ENCODE results near the gene SLBP. TPM values are rescaled to one million over a fixed set of nuclear protein-coding genes. Genes with fewer than 3 reads are reported as not detected.

SLBP gene
- total RNA-seq, 2 donors from 2014 or later = 52.1 to 60.7 TPM

DNA sequence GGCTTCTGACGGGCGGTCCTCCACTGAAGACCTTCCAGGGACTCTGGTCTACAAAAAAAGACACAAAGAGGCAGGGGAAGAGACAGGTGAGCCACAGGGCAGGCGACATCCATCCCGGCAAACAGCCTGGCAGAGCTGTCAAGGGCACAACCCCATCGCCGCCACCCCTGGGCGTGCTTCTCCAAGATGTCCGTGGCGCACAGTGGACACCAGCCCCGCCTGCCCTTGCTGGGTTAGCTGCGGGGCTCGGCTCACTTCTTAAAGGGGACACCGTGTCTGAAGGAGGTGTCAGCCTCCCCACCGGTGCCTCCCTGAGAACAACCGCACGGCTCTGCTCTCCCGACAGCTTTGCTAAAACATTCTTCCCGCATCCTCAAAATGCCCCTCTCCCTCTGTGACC, 56.4 kb downstream of the SLBP start:
- 93 to 94% methylated on average over 17 to 18 of the region's 18 CpGs for WGBS, 2 experiments (ENCODE audit: insufficient coverage in 1 of 2, insufficient read length in 1 of 2)

DNA sequence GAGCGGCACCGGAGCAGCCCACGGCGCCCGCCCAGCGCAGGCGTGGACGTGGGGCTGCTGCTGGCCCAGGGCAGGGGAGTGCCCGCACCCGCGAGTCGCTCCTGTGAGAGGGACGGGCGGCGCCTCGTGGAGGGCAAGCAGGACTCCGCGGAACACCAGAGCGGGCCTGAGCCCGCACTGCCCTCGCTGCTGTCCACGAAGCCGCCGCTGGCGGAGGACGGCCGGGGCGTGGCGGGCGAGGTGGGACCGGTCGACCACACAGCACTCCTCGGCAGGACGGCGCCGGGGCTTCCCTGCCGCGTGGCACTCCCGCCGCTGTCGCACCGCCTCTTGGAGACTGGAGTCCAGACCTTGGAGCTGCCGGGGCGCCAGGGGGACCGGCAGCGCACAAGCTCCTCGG, 57.0 kb downstream of the SLBP start:
- H3K9me3 Mint-ChIP-seq = no peaks in the 10 kb centered on the region
- TF ChIP-seq, protein P1, sequence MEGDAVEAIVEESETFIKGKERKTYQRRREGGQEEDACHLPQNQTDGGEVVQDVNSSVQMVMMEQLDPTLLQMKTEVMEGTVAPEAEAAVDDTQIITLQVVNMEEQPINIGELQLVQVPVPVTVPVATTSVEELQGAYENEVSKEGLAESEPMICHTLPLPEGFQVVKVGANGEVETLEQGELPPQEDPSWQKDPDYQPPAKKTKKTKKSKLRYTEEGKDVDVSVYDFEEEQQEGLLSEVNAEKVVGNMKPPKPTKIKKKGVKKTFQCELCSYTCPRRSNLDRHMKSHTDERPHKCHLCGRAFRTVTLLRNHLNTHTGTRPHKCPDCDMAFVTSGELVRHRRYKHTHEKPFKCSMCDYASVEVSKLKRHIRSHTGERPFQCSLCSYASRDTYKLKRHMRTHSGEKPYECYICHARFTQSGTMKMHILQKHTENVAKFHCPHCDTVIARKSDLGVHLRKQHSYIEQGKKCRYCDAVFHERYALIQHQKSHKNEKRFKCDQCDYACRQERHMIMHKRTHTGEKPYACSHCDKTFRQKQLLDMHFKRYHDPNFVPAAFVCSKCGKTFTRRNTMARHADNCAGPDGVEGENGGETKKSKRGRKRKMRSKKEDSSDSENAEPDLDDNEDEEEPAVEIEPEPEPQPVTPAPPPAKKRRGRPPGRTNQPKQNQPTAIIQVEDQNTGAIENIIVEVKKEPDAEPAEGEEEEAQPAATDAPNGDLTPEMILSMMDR (conservative IDR thresholded peaks at IDR 0.05) = no peak
- no peaks in the 10 kb centered on the region for H3K4me1 ChIP-seq (ENCODE audit: control insufficient read depth, insufficient read depth, low read length)
- H3K27me3 Mint-ChIP-seq (ENCODE audit: insufficient read depth) = no peaks in the 10 kb centered on the region
- DNase-seq = no peak
- WGBS, 2 experiments (ENCODE audit: insufficient coverage in 1 of 2, insufficient read length in 1 of 2) = 96% methylated on average over 40 to 47 of the region's 47 CpGs
- H3K27ac Mint-ChIP-seq = no peak overlapping the region
- no peaks in the 10 kb centered on the region for H3K9me3 ChIP-seq (ENCODE audit: control insufficient read depth, low read length)
- H3K4me3 Mint-ChIP-seq = no peak overlapping the region
- no peaks in the 10 kb centered on the region for H3K4me1 Mint-ChIP-seq
- H3K27ac ChIP-seq (ENCODE audit: low read depth, low read length) = no peak overlapping the region
- H3K36me3 Mint-ChIP-seq (ENCODE audit: low read depth) = no peaks in the 10 kb centered on the region
- H3K36me3 ChIP-seq (ENCODE audit: control insufficient read depth, insufficient read depth, low read length) = no peaks in the 10 kb centered on the region
- no peak overlapping the region for H3K4me3 ChIP-seq (ENCODE audit: low read length)
- no peaks in the 10 kb centered on the region for H3K27me3 ChIP-seq (ENCODE audit: control insufficient read depth, insufficient read depth, low read length, poor library complexity, severe bottlenecking)
- no peak overlapping the region for H3K9ac ChIP-seq (ENCODE audit: extremely low read depth, low read length, poor library complexity, severe bottlenecking)

More for the DNA sequence above, 56.4 kb downstream of the SLBP start:
- H3K4me1 ChIP-seq (ENCODE audit: control insufficient read depth, insufficient read depth, low read length) = no peaks in the 10 kb centered on the region
- no peak overlapping the region for H3K27ac ChIP-seq (ENCODE audit: low read depth, low read length)
- Mint-ChIP-seq H3K27ac (peak overlapping the region; percentile 30), H3K9me3 (no peaks in the 10 kb centered on the region), H3K27me3 (ENCODE audit: insufficient read depth) (no peaks in the 10 kb centered on the region), H3K4me1 (no peaks in the 10 kb centered on the region), H3K4me3 (no peak overlapping the region), H3K36me3 (ENCODE audit: low read depth) (no peaks in the 10 kb centered on the region)
- H3K27me3 ChIP-seq (ENCODE audit: control insufficient read depth, insufficient read depth, low read length, poor library complexity, severe bottlenecking) = no peaks in the 10 kb centered on the region
- no peak for DNase-seq
- H3K9ac ChIP-seq (ENCODE audit: extremely low read depth, low read length, poor library complexity, severe bottlenecking) = no peak overlapping the region
- H3K4me3 ChIP-seq (ENCODE audit: low read length) = no peak overlapping the region
- TF ChIP-seq, protein P1 (conservative IDR thresholded peaks at IDR 0.05) = no peak
- H3K9me3 ChIP-seq (ENCODE audit: control insufficient read depth, low read length) = no peaks in the 10 kb centered on the region
- H3K36me3 ChIP-seq (ENCODE audit: control insufficient read depth, insufficient read depth, low read length) = no peaks in the 10 kb centered on the region

DNA sequence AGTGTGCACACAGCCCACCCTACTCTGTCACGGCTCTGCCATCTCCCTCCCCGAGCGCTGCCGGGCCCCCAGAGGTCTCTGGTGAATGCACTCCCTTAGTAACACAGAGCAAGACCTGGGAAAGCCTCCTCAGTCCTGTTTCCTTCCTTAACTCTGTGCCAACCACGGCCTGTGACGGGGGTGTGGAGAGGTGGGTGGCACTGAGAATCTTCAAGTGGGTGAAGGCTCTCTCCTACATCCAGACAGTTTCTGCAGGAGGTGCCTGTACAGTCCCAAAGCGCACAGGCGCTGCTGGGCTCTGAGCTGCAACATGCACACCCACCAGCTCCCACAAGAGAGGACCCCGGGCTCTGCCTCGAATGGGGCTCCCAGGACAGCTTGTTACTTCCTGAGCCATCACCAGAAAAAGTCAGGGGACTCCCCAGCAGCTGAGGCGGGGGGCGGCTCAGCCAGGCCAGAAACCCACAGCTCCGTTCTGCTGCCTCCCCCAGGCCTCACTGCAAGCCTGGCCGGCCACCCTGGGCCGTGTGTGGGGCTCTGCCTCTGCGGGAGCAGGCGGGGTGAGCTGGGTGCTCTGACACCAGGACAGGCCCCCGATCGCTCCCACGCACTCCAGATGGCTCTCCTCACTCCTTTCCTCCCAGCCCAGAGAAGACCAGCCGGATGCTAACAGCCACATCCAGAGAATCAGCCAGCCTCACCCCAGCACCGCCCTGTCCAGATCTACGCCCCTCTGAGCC, 57.7 kb downstream of the SLBP start:
- WGBS, 2 experiments (ENCODE audit: insufficient coverage in 1 of 2, insufficient read length in 1 of 2) = 93% methylated on average over 9 to 23 of the region's 23 CpGs
- Histone ChIP-seq H3K4me3 (ENCODE audit: low read length) (no peak overlapping the region), H3K36me3 (ENCODE audit: control insufficient read depth, insufficient read depth, low read length) (no peaks in the 10 kb centered on the region), H3K9me3 (ENCODE audit: control insufficient read depth, low read length) (no peaks in the 10 kb centered on the region), H3K27ac (ENCODE audit: low read depth, low read length) (no peak overlapping the region), H3K9ac (ENCODE audit: extremely low read depth, low read length, poor library complexity, severe bottlenecking) (no peak overlapping the region), H3K4me1 (ENCODE audit: control insufficient read depth, insufficient read depth, low read length) (no peaks in the 10 kb centered on the region), H3K27me3 (ENCODE audit: control insufficient read depth, insufficient read depth, low read length, poor library complexity, severe bottlenecking) (no peaks in the 10 kb centered on the region)
- no peak for DNase-seq
- H3K9me3 Mint-ChIP-seq = no peaks in the 10 kb centered on the region
- TF ChIP-seq, protein P1 (conservative IDR thresholded peaks at IDR 0.05) = no peak
- peaks cover 1% of the 10 kb centered on the region for H3K36me3 Mint-ChIP-seq (ENCODE audit: low read depth)
- H3K4me3 Mint-ChIP-seq = no peak overlapping the region
- no peaks in the 10 kb centered on the region for H3K4me1 Mint-ChIP-seq
- no peak overlapping the region for H3K27ac Mint-ChIP-seq
- H3K27me3 Mint-ChIP-seq (ENCODE audit: insufficient read depth) = no peaks in the 10 kb centered on the region
